GM21529 (cell line): Measurements from ENCODE around the gene GUCA2A.

Source experiments
- ATAC-seq: cut with Tn5 transposase; IDR thresholded peaks from one replicate; pipeline ENCODE4 v1.9.1; 2021; ENCODE audit not compliant: unreplicated experiment

GUCA2A gene

DNA sequence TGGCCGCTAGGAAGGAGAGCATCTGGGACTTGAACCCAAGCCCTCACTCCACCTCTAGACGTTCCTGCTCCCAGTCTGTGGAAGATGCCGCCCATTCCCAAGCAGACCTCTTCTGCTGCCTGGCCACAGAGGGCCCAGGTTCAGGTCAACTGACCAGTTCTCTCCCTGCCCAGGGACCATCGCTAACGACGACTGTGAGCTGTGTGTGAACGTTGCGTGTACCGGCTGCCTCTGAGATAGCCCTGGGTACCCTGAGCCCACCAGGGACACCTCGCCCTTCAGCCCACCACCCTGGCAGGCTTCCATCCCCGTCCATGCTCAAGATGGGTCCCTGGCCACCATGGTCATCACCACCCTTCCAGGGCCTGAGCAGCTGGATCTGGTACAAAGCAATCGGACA lies 9.2 kb downstream of the GUCA2A start:
- no peak for ATAC-seq

DNA sequence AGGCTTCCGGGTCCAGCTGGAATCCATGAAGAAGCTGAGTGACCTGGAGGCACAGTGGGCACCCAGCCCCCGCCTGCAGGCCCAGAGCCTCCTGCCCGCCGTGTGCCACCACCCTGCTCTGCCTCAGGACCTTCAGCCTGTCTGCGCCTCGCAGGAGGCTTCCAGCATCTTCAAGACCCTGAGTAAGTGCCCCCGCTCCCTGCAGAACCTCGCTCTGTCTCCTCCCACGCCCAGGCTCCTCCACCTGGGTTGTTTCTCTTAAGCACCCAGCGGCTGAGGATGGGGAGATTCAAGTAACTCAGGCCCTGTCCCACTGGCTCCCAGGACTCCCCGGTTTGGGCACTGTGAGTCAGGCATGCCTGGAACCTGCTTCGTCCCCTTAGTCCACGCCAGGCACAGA lies 9.9 kb downstream of the GUCA2A start:
- ATAC-seq: no peak

DNA sequence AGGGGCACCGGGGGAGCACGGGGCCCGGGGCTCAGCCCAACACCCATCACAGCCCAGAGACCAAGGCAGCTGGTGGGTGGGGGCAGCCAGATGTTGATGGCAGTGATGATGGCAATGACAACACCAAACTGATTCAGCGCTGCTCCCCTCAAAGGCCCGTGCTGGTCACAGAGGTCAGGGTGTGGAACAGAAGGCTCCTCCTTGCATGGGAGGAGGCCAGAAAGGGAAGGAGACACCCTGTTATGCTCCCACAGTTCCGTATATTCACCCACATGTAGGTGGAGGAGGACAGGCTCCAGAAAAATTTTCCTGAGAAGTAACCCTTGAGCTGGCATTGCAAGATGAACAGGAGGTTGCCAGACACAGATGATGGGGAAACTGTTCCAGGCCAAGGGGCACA lies 10.9 kb downstream of the GUCA2A start:
- no peak for ATAC-seq

DNA sequence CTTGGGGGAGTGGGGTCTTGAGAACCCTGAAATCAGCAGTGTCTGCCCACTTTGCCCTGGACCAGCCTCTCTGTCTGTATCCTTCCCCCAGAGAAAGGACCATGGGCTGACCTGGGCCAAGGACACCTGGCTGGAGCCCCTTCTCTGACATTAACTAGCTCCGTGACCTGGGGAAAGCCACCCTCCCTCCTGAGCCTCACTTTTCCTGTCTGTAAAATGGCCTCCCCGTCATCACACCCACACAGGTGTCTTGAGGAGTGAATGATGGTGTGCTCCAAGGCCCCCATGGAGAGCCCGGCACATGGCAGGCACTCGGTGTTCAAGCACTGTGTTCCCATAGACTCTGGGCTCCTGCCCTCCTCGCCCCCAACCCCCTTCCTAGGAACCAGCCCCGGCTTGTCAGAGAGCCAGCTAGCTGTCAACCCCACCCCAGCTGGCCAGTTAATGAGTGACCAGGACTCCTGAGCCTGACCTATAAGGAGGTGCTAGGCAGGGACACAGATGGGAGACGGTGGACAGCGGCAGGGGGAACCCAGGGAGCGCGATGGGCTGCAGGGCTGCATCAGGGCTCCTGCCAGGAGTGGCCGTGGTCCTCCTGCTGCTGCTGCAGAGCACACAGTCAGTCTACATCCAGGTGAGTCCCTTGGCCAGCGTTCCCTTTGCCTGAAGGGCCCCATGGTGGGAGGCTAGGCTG lies 11.5 kb downstream of the GUCA2A start, which contains the start of gene GUCA2B:
Gene GUCA2B, plus strand, starts transcription at position 504 of the 694 bp plus-strand sequence. Its CDS starts 41 bp downstream, at position 545.
- no peak for ATAC-seq

DNA sequence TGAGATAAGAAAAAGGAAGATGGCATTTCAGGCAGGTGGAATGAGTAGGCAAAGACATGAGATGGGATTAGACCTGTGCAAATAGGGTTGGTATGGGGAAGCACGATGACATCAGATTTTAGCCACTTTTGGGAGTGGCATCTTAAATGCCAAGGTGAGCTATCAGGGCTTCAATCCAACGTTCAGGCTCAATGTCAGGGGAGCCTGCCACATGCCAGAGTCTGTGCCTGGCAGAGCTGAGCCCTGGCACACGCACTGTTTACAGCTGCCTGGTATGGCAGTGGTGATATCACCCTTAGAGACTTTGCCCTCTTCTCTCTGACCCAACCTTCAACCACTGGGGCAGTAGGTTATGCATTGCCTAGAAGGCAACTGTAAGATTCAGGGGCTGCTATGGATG lies 12.4 kb downstream of the GUCA2A start:
- ATAC-seq: no peak

DNA sequence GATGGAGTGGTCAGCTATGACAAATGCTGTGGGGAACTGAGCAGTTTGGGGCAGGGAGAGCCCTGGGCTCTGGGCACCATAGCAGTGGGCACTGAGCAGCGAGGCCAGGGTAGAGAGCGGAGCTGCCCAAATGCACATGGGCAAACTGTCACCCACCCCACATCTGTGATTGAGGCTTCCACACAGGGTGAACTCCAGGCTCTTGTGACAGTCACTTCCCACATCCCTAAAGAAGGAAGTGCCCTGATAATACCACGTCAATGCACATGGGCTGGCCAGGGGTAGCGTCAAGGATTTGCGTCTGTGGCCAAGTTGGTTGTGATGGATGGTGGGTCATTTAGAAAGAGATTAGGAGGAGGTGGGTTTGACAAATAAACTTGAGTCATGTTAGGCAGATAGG lies 13.9 kb downstream of the GUCA2A start:
- ATAC-seq: no peak

DNA sequence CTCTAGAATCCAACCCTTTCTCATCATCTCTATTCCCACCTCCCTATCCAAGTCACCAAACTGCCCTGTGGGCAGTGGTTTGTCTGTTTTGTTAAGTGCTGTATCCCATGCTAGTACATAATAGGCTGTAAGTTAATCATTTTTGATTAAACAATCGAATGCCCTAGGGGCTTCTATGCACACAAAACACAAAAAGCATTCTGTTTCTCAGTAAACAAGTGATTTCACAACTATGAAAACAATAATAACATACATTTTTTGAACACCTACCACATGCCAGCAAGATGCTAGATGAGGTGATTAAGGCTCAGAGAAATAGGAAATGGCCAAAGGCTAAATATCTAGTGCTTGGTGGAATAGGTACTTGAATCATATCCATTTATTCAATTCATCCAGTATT lies 16.4 kb downstream of the GUCA2A start:
- ATAC-seq: no peak

DNA sequence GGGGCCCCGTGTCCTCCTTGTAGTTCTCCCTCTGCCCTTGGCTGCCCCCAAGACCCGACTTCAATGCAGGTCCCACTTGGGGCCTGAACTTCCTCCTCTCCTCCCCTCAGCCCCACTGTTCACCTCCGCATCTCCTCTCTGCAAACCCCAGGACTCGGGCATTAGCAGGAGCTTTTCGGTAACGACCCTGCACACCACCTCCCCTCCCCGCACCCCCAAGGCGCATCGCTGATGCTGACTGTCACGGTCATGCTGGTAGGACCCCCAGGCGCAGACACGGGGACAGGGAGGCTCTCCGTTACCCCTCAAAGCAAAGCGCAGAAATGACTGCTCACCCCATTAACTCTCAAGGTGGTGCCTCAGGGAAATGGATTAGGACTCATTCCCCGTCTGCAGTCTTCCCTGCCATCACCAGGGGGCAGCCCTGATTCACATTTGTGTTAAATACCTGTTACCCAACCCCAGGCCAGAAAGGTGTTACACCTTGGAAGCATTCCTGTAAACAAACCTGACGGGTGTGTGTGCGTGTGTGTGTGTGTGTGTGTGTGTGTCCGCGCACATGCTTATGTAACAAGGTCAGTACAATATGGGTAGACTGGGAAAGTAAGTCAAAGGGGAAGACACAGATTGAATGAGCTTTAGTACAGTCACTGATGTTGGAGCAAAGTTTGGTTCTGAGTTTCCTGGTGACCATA lies 17.8 kb downstream of the GUCA2A start:
- no peak for ATAC-seq

DNA sequence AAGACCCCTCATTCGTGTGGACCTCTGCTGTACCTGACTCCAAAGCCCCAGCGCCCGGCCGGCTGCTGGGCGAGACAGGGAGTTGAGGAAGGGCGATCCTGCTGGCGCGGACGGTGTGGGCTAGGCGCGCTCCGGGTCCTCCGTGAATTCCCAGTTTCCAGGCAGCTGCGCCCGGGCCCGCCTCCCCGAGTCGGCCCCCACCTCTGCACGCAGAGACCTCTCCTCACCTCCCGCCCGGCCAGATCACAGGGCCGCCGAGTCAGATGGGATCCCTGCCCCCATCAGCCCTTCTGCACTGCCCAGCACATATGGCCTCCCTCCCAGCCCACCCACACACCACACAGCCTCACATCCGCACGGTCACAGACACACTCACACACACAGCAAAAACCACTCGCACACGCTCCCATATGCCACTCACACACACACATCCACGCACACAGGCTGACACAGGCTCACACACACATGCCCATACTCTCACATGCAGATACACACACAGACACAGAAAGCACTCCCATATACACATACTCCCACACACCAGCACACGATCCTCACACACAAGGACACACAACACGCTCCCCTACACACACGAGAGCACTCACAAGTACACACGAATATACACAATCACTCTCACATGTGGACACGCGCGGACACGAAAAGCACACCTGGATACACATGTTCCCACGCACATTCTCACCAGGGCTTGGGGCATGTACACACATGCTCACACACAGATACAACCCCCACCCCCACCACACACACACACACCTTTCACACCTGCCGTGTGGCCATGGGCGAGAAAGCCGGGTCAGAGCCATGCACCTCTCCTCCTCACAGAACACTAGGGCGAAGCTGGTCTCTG lies 18.6 kb downstream of the GUCA2A start:
- ATAC-seq: no peak

DNA sequence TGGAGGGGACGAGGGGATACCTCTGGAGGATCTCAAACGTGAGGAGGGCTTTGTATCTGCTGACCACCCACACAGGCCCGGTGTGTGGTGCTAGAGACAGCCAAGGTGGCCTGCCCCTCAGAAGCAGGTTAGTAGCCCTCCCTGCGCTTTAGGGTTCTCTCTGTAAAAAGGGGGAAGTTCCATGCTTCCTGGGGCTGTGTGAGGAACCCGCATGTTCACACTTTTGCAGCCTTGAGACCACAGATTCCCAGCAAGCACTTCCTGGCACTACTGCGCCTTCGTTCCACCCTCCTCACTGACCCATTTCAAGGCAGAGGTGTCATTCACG lies 19.2 kb downstream of the GUCA2A start:
- no peak for ATAC-seq

DNA sequence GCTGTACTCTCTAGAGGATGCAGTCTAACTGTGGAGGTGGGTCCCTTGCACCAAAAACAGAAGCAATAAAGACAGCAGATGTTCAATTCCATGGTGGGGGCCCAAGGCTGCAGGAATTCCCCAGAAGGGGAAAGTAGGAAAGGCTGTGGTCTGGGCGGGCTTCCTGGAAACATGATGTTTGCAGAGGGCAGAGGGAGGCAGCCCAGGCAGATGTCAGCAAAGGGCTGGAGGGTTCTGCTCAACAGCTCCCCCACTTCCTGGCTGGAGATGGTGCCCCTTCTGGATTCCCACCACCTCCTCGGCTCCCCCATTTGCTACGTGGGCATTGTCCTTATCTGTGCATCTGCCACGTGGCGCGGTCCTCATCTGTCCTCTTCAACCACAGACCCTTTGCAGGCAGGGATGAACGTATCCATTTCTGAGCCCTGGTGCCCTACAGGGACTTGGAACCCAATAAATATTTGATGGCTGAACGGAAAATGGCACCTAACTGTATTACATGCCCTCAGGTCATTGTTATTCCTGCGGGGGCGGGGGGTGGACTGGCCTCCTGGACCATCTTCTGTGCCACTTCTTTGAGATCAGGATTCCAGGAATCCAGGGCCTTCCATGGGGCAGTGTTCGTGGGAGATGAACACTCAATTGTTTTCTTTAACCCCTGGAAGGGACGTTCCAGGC lies 19.7 kb downstream of the GUCA2A start:
- no peak for ATAC-seq

DNA sequence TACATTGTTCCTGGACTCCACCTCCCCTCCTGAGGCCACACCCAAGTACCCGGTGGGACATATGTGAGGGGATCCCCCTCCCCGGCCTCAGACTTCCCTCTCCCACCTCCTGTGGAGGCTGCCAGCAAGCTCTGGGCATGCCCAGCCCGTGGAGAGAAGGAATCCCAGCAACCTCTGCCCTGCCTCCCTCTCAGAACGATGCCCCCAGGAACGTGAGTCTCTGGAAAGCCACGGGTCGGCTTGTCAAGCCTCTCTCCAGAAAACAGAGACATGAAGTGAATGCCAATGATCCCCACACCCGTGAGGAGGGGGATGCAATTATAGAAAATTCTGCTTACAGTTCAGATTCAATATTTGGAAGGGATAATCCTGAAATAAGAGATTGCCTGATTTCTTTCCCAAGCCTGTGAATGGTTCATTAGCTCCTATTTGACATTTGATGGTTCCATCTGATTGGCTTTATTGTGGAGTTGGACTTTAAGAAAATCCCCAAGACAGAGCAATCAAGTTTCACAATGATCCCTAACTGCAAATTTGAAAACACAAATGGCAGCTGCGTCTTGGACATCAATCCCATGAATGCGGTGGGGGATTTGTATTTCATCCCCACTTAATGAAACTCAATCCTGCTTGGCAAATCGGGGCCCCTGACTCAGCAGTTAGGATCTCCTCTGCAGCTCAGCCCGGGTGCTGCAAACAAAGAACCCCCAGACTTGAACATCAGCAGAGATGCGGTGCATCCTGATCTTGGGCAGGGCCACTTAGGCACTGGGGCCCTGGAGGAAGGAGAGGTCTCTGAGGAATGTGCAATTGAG lies 20.4 kb downstream of the GUCA2A start:
- no peak for ATAC-seq

DNA sequence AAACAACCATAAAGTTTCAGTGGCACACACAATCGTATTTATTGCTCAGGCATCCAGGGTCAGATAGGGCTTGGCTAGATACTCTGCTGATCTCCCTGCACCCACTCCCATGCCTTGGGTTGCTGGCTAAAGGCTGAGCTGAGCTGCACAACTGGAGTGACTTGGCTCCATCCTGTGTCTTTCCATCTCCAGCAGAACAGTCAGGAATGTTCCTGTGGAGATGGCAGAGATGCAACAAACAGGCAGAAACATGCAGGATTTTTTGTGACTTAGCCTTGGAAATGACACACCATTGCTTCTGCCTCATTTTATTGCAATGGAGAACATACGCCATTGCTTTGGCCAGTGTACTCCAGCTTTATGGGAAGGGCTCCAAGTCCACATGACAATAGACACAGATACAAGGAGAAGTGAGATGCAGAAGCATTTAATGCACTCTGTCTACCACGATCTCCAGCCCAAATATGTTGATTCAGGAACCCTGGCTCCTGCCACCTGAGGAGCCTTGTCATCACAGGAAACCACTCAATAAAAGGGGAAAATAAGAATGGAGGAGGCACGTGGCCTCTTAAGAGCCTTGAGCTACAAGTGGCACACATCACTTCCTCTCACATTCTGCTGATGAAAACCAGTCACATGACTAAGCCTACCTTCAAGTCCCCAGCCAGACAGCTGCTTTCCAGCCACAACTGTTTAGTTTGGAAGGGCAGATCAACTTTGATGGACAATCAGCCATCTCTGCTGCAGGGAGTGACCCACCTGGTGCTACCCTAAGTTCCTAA lies 21.5 kb downstream of the GUCA2A start:
- ATAC-seq: no peak

DNA sequence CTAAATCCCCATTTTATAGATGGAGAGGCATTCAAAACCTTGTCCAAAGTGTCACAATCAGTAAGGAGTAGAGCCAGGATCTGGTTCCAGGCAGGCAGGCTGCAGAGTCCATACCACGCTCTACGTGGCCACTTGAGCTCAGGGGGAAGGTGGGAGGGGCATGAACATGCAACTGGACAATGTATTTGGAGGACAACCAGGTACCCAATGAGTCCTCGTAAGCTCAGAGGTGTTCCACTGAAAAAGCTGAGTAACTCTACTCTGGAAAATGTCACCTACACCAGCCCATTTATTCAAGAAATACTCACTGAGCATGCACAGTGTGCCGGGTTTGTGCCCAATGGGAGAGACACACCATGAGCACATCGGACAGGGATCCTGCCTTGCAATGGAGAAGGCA lies 22.6 kb downstream of the GUCA2A start:
- no peak for ATAC-seq

DNA sequence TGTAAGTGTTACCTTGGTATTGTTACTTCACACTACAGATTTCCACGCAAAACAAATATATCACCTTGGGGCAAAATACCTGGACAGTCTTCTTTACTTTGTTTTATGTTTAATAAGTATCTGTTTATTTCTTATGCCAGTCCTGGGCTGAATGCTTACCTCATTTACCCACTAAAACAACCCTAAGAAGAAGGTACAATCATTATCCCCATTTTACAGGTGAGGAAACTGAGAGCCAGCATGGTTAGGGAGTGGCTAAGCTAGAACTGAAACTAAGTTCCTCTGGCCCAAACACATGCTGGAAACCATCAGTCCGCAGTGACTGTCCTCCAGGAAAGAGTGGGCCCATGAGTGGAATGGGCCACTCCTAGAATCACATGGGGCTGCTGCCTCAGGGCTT lies 24.4 kb downstream of the GUCA2A start:
- ATAC-seq: no peak

DNA sequence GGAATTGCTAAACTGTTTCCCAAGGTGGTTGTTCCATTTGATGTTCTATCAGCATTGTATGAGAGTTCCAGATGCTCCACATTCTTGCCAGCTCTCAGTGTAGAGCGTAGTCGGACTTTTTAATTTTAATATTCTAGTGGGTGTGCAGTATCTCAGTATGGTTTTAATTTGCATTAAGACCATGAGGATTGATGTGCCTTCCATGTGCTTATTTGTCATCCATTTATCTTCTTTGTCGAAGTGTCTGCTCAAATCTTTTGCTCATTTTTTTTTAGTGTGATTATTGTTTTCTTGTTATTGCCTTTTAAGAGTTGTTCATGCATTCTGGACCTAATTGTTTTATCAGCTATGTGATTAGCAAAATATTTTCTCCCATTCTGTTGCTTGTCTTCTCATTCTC lies 25.1 kb downstream of the GUCA2A start:
- no peak for ATAC-seq

DNA sequence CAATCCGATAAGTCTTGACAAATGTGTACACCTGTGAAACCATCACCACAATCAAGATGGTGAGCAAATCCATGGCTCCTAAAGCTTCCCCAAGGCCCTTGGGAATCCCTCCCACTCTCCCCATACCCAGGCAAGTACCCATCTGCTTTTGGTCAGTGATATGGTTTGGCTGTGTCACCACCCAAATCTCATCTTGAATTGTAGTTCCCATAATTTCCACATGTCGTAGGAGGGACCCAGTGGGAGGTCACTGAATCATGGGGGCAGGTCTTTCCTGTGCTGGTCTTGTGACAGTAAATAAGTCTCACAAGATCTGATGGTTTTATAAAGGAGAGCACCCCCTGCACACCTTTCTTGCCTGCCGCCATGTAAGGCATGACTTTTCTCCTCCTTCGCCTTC lies 26.0 kb downstream of the GUCA2A start:
- ATAC-seq: no peak

DNA sequence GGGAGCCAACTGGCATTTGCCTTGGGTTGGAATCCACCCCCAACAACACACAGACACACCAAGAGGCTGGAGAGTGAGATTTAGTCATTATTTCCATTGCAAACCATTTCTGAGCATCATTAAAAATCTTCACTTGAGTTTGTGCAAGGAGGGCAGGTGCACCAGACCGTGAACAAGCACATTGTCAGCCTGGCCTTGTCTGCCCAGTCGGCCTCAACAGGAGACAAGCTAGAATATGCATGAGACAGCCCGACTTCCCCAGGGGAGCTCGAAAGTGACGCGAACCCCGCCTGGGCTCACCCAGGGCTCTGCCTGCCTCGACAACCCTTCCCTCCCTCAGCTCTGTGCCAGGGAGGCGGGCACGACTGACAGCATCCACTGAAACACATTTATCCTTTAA lies 26.8 kb downstream of the GUCA2A start:
- no peak for ATAC-seq

DNA sequence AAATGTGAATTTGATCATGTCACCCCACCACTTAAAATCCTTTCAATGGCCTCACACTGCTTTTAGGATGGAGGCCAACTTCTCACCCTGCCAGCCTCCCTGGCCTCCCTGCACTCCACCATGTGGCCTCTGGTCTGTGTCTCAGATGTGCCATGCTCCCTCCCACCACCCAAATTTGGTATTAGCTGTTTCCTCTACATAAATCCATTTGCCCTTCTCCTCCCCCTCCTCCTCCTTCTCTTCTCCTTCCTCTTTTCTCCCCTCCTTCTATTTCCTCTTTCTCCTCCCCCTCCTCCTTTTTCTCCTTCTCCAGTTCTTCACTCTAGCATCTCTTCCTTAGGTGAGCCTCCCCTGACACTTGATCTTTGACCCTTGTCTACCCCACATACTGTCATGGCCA lies 28.1 kb downstream of the GUCA2A start:
- no peak for ATAC-seq

DNA sequence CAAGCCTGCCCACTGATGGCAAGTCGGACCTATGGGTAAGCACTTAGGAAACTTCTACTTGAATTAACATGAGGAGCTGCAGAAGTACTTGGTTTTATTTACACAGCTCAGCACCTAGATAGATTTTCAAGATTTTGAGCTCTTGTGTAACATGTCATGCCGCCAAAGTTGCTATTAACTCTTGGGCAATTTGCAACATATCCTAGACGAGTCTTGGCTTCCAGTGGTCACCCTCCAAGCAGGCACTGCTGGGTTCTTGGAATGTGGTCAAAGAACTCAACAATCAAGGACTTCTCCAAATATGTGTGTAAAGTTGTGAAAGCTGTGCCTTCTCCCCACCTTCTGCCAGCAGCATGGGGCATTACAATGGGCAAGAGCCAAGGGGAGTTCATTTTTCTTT lies 29.1 kb downstream of the GUCA2A start:
- no peak for ATAC-seq
